ENCODE data around the gene CYLD.

Gene CYLD

DNA sequence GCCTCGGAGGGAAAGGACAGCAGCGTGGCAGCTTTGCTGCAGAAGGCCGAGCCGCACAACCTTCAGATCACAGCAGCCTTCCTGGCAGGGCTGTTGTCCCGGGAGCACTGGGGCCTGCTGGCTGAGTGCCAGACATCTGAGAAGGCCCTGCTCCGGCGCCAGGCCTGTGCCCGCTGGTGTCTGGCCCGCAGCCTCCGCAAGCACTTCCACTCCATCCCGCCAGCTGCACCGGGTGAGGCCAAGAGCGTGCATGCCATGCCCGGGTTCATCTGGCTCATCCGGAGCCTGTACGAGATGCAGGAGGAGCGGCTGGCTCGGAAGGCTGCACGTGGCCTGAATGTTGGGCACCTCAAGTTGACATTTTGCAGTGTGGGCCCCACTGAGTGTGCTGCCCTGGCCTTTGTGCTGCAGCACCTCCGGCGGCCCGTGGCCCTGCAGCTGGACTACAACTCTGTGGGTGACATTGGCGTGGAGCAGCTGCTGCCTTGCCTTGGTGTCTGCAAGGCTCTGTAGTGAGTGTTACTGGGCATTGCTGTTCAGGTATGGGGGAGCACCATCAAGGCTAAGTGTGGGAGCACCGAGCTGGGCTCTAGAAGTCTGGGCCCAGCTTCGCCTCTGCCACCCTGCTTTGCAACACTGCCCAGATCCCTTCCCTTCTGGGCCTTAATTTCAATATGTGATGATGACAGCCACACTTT, 29.9 kb upstream of the CYLD start:
- no peak for ATAC-seq
- DNase-seq, result no peak

DNA sequence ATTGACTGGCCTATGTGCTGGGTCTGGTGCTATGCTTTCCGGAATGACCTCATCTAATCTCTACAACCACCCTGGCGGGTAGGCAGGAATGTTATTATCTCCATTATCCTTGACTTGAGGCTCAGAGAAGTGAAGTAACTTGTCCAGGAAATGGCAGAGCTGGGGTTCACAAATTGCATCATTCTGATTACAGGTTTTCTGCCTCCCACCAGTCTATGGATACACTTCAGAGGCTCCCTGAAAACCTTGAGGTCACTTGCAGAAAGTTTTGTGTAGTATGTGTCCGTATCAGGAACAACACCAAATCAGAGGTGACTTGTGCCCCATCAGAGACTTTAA, 29.4 kb upstream of the CYLD start:
- DNase-seq (no peak), ATAC-seq (no peak)

DNA sequence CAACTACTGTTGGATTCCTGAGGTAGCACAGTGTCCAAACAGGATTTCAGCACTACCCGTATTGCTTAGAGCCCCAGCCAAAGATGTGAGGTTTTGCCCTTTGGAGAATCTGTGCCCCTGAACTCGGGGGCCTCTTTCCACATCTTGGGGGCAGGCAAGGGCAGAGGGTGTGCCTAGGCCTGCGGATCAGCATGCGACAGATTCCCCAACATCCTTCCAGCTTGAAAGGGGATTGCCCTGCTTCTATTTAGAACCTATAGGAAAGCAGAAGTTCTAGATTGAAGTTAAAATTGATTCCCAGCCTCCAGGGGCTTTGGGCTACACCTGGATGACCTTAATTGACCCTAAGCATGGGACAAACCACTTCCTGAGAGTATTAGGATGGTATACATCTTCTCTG, 28.9 kb upstream of the CYLD start:
- ATAC-seq (no peak), DNase-seq (no peak)

DNA sequence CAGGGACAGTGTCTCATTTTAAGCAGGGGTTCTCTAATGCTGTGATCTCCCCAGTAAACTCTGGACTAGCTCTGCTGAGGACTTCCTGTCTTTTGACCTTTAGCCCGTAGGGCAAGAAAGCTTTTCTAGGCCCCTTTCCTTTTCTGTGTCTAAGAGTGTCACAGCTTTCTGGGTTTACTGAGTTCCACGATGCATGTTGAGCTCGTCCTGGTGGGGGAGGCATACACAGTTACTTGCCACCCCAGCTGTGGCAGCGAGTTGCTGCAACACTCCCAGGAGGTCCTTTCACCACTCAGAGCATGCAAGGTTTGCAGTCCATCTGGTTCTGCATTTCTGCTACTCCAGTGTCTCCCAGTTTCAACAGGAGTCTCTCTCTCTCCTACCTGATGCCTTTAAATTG, 24.8 kb upstream of the CYLD start:
- no peak for DNase-seq
- ATAC-seq, result no peak

DNA sequence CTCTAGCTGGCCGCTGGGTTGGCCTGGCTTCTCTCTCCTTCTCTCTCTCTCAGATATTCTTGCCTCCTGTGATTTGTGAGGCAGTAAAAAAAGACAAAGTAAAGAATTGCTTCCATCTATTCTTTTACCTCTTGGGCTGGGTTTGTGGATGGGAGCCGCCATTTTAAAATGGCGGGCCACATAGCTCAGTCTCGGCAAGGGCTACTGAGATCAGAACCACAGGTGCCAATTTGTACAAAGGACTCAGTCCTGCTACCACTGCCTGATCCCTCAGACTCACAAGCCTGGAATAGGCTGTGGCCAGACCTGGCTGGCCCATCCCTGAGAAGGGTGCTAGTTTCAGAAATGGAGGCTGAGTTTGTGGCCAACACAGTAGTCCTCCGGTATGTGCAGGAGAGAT, 24.4 kb upstream of the CYLD start:
- ATAC-seq, result no peak
- DNase-seq, result no peak

DNA sequence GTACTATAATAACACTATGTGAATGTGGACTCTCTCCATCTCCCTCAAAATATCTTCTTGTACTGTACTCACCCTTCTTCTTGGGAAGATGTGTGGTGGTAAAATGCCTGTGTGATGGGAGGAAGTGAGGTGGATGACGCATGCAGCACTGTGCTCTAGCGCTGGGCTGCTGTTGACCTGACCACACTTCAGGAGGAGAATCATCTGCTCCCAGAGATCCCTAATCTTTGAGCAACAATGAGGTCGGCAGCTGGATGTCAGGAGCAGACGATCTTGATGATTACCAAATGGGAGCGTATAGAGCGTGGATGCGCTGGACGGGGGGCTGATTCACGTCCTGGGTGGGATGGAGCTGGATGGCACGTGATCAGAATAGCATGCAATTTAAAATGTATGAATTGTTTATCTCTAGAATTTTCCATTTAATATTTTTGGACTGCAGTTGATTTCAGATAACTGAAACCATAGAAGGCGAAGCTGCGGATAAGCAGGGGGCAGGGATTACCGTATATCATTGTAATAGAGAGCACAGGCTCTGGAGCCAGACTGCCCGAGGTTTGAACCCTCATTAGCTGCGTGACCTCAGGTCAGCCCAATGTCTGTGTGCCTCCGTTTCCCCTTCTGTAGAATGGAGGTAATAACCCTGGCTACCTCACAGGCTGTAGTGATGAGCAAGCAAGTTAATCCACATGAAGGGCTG, 23.7 kb upstream of the CYLD start:
- ATAC-seq (no peak), DNase-seq (no peak)

DNA sequence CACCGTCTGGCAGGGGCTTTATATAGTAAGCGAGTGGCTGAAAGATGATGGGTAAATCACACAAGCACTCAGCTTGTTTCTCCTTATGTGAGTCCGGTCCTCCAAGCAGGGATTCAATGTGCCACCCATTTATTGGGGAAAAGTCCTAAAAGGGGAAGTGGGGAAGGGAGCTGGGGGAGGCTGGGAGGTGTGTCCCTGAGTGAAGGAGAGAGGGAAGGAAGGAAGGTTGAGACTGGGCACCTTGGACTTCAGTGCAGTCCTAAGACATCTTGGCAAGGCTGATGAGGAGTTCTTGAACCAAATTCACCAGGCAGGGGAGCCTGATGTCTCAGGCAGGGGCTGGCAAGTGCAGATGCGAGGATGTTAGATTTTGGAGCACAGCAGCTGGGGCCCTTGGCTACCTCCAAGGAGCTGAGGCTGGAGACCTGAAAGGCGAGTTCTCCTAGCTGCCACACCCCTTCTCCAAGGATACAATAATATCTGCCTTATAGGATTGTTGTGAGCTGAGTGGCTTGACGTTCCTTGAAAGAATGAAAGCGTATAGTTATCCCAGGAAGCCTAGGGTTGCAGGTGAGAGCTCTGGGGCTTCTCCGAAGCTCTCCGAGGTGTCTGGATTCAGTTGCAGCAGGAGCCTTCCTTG, 23.0 kb upstream of the CYLD start:
- ATAC-seq (no peak), DNase-seq (no peak)

DNA sequence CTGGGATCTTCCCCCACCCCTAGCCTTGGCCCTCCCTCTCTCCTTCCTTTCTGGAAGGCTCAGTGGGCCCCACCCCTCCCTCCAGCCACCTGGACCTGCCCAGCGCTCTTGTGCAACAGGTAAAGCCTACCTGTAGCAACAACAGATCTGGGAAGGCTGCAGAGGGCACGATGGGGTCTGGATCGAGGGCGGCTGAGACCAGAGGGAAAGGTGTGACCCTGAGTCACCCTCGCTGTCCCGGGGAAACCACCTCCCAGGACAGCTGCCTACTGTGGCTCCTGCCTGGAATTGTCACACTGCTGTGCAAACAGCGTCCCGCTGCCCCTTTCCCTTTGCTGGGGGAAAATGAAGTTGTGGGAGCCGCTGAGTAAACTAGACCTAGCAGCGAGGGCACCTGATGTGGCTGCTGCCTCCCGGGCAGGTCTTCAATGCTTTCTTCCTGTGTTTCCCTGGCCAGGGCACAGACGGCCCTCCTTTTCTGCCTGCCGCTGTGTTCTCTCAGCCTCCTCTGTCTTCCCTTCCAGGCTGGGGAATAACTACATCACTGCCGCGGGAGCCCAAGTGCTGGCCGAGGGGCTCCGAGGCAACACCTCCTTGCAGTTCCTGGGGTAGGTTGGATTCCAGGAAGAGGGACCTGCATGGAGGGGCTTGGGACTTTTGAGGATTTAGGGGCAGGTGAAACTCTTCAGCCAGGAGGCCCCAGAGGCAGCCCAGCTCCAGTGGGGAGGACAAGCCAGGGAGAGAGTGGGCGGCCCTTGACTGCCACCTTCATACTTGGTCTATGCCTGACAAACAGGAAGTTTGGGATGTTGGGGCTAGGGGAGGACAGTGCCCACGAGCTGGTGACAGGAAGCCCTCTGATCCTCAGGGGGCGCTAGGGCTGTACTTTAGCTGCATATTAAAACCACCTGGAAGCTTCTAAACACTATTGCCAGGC, 22.2 kb upstream of the CYLD start:
- ATAC-seq, result peak; percentile 44
- DNase-seq, result no peak

DNA sequence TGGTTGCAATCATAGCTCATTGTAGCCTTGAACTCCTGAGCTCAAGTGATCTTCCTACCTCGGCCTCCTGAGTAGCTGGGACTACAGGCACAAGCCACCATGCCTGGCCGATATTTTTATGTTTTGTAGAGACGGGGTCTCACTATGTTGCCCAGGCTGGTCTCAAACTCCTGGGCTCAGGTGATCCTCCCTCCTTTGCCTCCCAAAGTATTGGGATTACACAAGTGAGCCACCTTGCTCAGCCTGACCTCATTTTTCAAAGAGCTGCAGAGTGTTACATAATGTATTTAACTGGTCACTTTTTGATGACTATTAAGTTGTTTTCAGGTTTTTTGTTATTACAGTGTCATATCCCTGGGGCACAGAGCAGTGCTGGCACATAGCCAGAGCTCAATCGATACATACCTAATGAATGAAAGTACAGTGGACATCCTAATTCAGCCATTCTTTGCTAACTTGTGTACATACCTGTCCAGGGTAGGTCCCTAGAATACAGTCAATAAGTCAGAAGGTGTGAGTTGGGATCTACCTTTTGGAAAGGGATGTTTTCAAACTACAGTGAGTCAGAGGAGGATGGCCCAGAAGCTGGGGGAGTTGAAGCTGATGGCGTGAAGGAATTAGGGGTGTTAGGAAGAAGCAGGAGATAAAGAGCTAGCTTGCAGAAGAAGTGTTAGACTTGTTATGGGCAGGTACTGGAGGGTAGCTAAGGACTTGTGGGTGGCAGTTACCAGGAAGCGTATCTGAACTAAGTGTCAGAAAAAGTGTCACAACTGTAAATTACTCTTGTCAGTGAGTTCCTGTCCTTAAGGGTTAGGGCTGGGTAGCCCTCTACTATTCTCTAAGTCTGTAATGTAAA, 20.1 kb upstream of the CYLD start:
- no peak for DNase-seq
- no peak for ATAC-seq

DNA sequence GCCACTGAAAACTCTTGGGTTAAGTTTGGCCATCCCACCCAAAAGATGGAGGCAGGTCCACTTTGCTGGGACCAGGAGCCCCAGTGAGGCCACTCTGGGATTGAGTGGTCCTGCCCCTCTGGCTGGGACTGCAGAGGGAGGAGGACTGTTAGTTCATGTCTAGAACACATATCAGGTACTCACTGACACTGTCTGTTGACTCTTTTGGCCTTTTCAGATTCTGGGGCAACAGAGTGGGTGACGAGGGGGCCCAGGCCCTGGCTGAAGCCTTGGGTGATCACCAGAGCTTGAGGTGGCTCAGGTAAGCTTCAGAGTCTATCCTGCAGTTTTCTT, 19.5 kb upstream of the CYLD start:
- ATAC-seq, result no peak
- no peak for DNase-seq

DNA sequence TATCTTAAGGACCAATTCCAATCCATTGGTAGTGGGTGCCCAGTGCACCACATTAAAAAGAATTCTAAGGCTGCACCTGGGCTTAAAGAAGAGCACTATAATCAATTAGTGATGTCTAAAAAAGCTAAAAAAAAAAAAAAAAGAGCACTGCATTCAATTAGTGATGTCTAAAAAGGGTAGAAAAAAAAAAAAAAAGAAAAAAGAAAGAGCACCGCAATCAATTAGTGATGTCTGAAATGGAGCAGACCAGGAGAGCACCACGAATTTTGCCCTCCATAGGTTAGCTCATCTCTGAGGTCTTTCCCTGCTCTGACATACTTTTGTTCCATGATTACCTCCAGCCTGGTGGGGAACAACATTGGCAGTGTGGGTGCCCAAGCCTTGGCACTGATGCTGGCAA, 18.9 kb upstream of the CYLD start:
- no peak for ATAC-seq
- DNase-seq, result no peak

DNA sequence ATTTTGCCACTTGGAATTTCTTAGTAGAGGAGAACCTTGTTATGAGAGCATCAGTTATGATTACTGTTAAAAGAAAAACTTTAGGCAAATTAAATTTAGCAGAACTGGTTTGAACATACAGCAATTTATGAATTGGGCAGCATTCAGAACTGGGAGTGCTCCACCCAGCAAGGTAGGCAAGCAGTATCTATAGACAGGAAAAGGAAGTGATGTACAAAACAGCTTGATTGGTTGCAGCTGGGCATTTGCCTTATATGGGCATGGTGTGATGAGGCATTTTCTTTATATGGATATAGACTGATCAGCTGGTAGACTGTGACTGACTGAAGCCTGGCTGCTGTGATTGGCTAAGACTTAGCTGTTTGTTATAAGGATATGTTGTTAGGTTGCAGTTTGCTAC, 17.6 kb upstream of the CYLD start:
- DNase-seq (no peak), ATAC-seq (no peak)

DNA sequence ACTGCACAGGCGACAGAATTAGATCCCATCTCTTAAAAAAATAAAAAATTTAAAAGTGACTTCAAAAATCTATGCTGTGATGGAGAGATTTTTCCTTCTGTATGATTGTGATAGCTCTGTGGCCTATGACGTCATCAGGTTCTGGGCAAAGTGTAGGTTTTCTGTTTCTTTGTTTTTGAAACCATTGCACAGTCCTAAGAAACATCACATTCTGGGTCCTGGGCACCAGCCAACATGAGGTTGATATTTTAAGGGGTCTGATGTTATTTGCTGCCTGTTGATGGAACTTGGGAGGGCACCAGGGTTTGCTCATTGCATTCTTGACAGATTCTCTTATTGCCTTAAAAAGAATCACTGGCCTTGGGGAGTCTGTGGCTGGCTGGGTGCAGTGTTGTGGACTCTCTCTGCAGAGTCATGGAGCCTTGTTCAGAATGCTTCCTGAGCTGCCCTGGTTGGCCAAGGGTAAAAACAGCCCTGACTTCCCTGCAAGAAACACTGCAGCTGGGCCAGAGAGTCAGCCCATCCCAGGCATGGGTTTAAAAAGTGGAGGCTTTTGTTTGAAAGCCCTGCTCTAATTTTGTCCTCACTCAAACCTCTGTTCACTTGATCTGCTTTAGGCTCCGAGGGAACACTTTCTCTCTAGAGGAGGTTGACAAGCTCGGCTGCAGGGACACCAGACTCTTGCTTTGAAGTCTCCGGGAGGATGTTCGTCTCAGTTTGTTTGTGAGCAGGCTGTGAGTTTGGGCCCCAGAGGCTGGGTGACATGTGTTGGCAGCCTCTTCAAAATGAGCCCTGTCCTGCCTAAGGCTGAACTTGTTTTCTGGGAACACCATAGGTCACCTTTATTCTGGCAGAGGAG, 10.5 kb upstream of the CYLD start:
- no peak for DNase-seq
- ATAC-seq, result peak; percentile 57

DNA sequence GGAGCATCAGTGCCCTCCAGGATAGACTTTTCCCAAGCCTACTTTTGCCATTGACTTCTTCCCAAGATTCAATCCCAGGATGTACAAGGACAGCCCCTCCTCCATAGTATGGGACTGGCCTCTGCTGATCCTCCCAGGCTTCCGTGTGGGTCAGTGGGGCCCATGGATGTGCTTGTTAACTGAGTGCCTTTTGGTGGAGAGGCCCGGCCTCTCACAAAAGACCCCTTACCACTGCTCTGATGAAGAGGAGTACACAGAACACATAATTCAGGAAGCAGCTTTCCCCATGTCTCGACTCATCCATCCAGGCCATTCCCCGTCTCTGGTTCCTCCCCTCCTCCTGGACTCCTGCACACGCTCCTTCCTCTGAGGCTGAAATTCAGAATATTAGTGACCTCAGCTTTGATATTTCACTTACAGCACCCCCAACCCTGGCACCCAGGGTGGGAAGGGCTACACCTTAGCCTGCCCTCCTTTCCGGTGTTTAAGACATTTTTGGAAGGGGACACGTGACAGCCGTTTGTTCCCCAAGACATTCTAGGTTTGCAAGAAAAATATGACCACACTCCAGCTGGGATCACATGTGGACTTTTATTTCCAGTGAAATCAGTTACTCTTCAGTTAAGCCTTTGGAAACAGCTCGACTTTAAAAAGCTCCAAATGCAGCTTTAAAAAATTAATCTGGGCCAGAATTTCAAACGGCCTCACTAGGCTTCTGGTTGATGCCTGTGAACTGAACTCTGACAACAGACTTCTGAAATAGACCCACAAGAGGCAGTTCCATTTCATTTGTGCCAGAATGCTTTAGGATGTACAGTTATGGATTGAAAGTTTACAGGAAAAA, 9.7 kb upstream of the CYLD start:
- no peak for ATAC-seq
- DNase-seq, result no peak

DNA sequence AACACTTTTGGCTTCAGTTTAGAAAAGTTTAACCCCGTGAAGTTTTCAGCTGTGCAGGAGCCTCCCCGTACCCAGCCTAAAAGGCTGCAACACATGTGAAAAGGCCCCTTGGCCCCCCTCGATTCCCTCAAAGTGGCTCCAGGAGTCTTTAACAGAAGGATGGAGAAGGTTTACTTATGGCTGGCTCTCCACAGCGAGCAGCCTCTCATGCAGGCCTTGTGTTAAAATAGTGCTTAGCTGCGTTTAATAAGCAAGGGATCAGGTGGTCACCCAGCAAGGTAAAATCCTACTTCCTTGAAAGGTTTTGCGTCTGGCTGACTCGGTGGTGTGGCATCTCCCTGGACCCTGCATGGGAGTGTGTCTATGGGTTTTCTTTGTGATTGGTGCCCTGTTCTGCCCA, 8.4 kb upstream of the CYLD start:
- ATAC-seq (no peak), DNase-seq (no peak)

DNA sequence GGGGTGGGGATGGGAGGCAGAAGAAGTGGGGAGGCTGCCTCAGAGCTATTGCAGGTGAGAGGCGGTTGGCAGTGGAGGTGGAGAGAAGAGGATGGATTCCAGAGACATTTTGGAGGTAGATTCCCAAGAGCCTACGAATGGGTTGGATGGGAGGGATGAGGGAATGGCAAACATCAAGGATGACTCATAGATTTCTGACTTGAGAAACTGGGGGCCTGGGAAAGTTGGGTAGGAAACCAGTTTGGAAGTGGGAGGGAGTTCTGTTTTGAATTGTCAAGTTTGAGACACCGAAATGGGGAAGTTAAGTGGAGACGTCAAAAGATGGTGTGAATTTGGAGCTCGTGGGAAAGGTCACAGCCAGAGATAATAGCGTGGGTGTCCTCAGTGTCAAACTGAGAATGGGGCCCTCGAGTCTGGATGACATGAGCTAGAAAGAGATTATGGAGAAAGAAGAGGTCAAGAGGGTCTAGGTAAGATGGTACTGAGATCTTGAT, 6.2 kb upstream of the CYLD start:
- peak; percentile 48 for ATAC-seq
- DNase-seq, result peak; percentile 24

DNA sequence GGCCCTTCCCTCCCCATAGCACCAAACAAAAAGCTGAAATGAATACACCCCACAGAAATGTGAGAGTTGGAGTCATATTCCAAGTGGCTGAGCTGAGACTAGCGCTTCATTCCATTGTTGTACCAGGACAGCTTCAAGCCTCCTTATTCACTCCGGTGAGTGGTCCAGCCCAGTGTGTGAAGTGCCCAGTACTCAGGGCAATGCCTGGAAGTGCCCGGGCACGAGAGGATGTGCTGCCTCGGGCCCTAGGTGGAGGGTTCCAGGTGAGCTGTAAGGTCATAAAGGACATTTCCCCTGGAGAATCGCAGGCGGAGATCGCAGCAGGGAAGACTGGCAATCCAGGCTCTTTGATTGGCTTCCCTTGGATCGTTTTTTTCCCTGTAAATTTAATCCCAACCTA, 5.4 kb upstream of the CYLD start:
- DNase-seq (no peak), ATAC-seq (no peak)

DNA sequence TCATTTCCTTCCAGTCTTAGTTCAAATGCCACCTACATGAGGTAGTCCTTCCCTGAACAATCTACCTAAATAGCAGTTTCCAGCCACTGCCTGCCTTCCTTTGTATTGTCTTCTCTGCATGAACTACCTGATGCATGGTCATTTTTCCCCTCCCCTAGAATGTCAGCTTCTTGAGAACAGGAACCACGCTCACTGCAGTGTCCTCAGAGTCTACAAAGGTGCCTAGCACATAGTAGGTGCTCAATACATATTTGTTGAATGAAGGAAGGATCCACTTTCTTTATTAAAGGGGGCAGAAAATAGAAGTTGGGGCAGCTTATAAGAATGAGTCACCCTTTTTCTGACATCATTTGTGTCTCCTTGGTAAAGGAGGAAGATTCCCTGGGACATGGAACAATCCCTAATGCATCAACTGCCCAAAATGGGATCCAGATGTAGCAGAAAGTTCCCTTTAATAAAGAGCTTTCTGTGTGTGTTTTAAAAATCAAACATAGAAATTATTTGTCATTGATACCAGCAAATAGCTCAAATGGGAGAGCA, 4.4 kb upstream of the CYLD start:
- no peak for DNase-seq

DNA sequence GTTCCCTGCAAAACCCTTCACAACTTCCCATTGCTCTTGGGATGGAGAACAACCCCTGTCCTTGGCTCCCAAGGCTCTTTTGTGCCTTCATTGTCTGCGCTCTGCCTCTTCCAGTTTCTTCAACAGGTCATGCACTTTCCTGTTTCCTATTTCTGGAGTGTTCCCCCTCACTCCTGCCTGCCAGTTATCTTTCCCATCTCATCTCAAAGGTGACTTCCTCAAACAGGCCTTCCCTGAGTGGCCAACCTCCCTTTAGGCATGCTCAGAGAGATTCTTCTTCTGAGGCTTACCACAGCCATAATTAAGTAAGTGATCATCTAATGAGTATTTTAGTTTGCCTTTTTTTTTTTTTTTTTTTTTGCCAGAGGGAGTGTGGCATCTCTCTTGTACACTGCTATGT, 2.9 kb upstream of the CYLD start:
- no peak for ATAC-seq
- no peak for DNase-seq

More for the DNA sequence above, 4.4 kb upstream of the CYLD start:
- ATAC-seq, result no peak

DNA sequence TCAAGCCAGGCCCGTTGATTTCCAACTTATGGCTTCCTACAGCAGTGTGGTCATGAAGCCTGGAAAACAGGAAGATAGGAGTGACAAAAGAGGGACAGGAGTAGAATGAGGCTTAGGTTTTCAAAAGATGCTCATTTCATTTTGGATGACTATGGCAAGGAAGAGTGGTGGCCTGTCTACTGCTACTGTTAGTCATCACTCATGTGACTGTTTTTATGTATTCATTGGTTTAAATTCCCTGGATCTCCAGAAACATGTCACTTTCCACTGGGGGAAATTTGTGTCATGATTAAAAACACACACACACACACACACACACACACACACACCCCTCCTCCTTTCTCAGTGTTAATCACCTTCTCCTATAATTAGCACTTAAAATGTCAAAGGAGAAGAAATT, 1.1 kb upstream of the CYLD start:
- DNase-seq, result no peak
- ATAC-seq, result no peak
